HepG2 (cell line): Measurements from ENCODE around the gene GDAP2. TPM values are rescaled to one million over a fixed set of nuclear protein-coding genes. Genes with fewer than 3 reads are reported as not detected.

Experiments used
- ATAC-seq: fragments of 200-7000 bp; cut with Tn5 transposase; 3 replicates; pipeline ENCODE4 v1.9.1; 2020; ENCODE audit warnings: mild to moderate bottlenecking, moderate library complexity
- BruUV-seq: library from RNA; stranded (reverse); fragments of 400-500 nt; replicated peaks from 2 replicates; lab custom pipeline; 2021; lab: Mats Ljungman, UMichigan
- CTCF ChIA-PET: fragments of 300-600 bp; formaldehyde crosslinking; extraction: SDS; loops from one replicate; lab custom pipeline; 2021; ENCODE audit warnings: low total read pairs, inconsistent platforms, low intra/inter-chr PET ratio; lab: Yijun Ruan, JAX
- POLR2A ChIA-PET: fragments of 350-600 bp; sonication (Branson Sonifier 250); formaldehyde crosslinking; loops from one replicate; lab custom pipeline; 2020; ENCODE audit warnings: antibody characterized with exemption, inconsistent platforms; lab: Yijun Ruan, JAX
- DNase-seq: peaks from one replicate; pipeline ENCODE4 v3.0.0-alpha.2; 2015; ENCODE audit warnings: low spot score
- FAIRE-seq: peaks from 3 replicates; lab custom pipeline; 2011; peaks lifted over from hg19 to GRCh38; lab: Jason Lieb, UNC
- H2AFZ ChIP-seq: one replicate; pipeline ENCODE4 v1.6.1; 2011; ENCODE audit warnings: low read length, inconsistent platforms
- H3K27ac ChIP-seq: fragments of 300-600 bp; 3 replicates; pipeline ENCODE4 v1.8.0; 2011; ENCODE audit warnings: mixed run types, mild to moderate bottlenecking, mixed read lengths, low read length, inconsistent platforms; ENCODE audit not compliant: insufficient read depth; ENCODE audit errors: extremely low read length
- H3K27me3 ChIP-seq, 2 experiments: fragments of 200-600 bp in 1 of 2; 2 replicates in 1 of 2; 3 replicates in 1 of 2; pipeline versions ENCODE4 v1.6.0 to v1.8.0; 2011; ENCODE audit warnings: low read length in 2 of 2, mild to moderate bottlenecking in 2 of 2, moderate library complexity in 2 of 2, inconsistent platforms in 1 of 2; ENCODE audit not compliant: insufficient read depth in 2 of 2, control insufficient read depth in 1 of 2
- H3K36me3 ChIP-seq, 2 experiments: fragments of 200-600 bp in 1 of 2; replicated peaks in 1 of 2; 2 replicates in 1 of 2; 3 replicates in 1 of 2; pipeline versions ENCODE4 v1.5.1 to v1.8.0; 2011; ENCODE audit warnings: low read length in 2 of 2, inconsistent platforms in 1 of 2; ENCODE audit not compliant: insufficient read depth in 2 of 2, control insufficient read depth in 1 of 2
- H3K4me1 ChIP-seq: 2 replicates; pipeline ENCODE4 v1.5.1; 2012; ENCODE audit warnings: low read length, inconsistent platforms; ENCODE audit not compliant: insufficient read depth
- H3K4me2 ChIP-seq: 2 replicates; pipeline ENCODE4 v1.6.0; 2011; ENCODE audit warnings: low read depth, low read length, inconsistent platforms
- H3K4me3 ChIP-seq, 3 experiments: fragments of 200-600 bp in 1 of 3; sonication (generic), shearing (Covaris generic) in 1 of 3; replicated peaks in 1 of 3; 2 replicates each; pipeline ENCODE4 v1.5.1; 2011 to 2016; ENCODE audit warnings: low read length in 3 of 3, inconsistent platforms in 2 of 3, low read depth in 2 of 3, mild to moderate bottlenecking in 2 of 3, control low read depth in 1 of 3, mixed read lengths in 1 of 3; ENCODE audit not compliant: insufficient read depth in 1 of 3
- H3K79me2 ChIP-seq: one replicate; pipeline ENCODE4 v1.6.1; 2011; ENCODE audit warnings: low read length, inconsistent platforms; ENCODE audit not compliant: insufficient read depth
- H3K9ac ChIP-seq: 2 replicates; pipeline ENCODE4 v1.6.0; 2011; ENCODE audit warnings: mild to moderate bottlenecking, low read depth, low read length, inconsistent platforms; ENCODE audit not compliant: insufficient read depth
- H3K9me3 ChIP-seq: 2 replicates; pipeline ENCODE4 v1.5.1; 2012; ENCODE audit warnings: mild to moderate bottlenecking, low read length
- H4K20me1 ChIP-seq: 2 replicates; pipeline ENCODE4 v1.6.0; 2011; ENCODE audit warnings: inconsistent platforms, mild to moderate bottlenecking, low read length, moderate library complexity; ENCODE audit not compliant: insufficient read depth
- CREM ChIP-seq, 2 experiments: sonication (generic) in 1 of 2; formaldehyde crosslinking in 1 of 2; IDR thresholded peaks; 2 replicates each; pipeline versions ENCODE4 v1.4.0 to v1.6.1; 2016 to 2020; ENCODE audit warnings: antibody characterized with exemption in 1 of 2, mild to moderate bottlenecking in 1 of 2, missing genetic modification reagents in 1 of 2
- FOXC1 ChIP-seq: sonication (generic); formaldehyde crosslinking; IDR thresholded peaks from 2 replicates; pipeline ENCODE4 v1.8.0; 2022; ENCODE audit warnings: mild to moderate bottlenecking, missing genetic modification reagents, borderline replicate concordance
- HOXA3 ChIP-seq: sonication (generic); formaldehyde crosslinking; IDR thresholded peaks from 2 replicates; pipeline ENCODE4 v1.5.0; 2020; ENCODE audit warnings: missing genetic modification reagents
- KDM5A ChIP-seq: fragments of 200-600 bp; sonication (generic); IDR thresholded peaks from 2 replicates; pipeline ENCODE4 v1.7.0; 2018; ENCODE audit warnings: antibody characterized with exemption, mild to moderate bottlenecking, low read length, borderline replicate concordance
- NBN ChIP-seq: fragments of 450-650 bp; conservative IDR thresholded peaks from 2 replicates; pipeline ENCODE4 v1.6.1; 2017
- PCBP1 ChIP-seq: fragments of 200-400 bp; formaldehyde crosslinking; IDR thresholded peaks from 2 replicates; pipeline ENCODE4 v1.6.1; 2017; ENCODE audit warnings: mild to moderate bottlenecking, low read depth, low read length, borderline replicate concordance
- PPARG ChIP-seq: conservative IDR thresholded peaks from 2 replicates; pipeline ENCODE4 v1.6.1; 2016; ENCODE audit warnings: missing biosample characterization, missing genetic modification reagents
- RXRB ChIP-seq: IDR thresholded peaks from 2 replicates; pipeline ENCODE4 v1.6.1; 2016; ENCODE audit warnings: borderline replicate concordance, missing genetic modification reagents, missing compliant biosample characterization
- SMAD9 ChIP-seq: sonication (generic); formaldehyde crosslinking; IDR thresholded peaks from 2 replicates; pipeline ENCODE4 v1.5.1; 2020; ENCODE audit warnings: mild to moderate bottlenecking, missing genetic modification reagents
- SMC3 ChIP-seq: IDR thresholded peaks from 2 replicates; pipeline ENCODE4 v1.6.1; 2011; ENCODE audit warnings: low read length, improper control_type of control experiment
- STAG1 ChIP-seq: sonication (generic); formaldehyde crosslinking; IDR thresholded peaks from 2 replicates; pipeline ENCODE4 v1.4.0; 2020; ENCODE audit warnings: missing genetic modification reagents
- ZFY ChIP-seq: sonication (generic); formaldehyde crosslinking; IDR thresholded peaks from 2 replicates; pipeline ENCODE4 v1.4.0; 2020; ENCODE audit warnings: missing genetic modification reagents
- WGBS: methylation state at CpG from one replicate; pipeline ENCODE4 v1.1.6; 2017; ENCODE audit warnings: low lambda C conversion rate; 5-methylcytosine and 5-hydroxymethylcytosine counted together
- in situ Hi-C: cut with HindIII; loops from 2 replicates; pipeline ENCODE4 v1.10.0; 2017; ENCODE audit warnings: low pct_unique_long_range_greater_than_20kb; ENCODE audit not compliant: extremely low pct_ligation_motif_present
- intact Hi-C: fragments of 100-400 bp; cut with micrococcal nuclease; formaldehyde crosslinking; loops from one replicate; pipeline ENCODE4 v1.10.0; 2022; ENCODE audit not compliant: unreplicated experiment
- polyA plus RNA-seq, 8 experiments: library from polyadenylated mRNA; depleted of rRNA in 3 of 8; stranded (reverse) in 7 of 8; unstranded in 1 of 8; fragments of >200 nt; fragmentation: Illumina TruSeq in 4 of 8; extraction: Trizol in 4 of 8; gene quantifications; 2 replicates each; pipeline versions ENCODE4 v1.2.1 to v1.2.3, GENCODE V29; 2011 to 2016; ENCODE audit warnings: low read depth in 4 of 8, missing spikeins in 1 of 8, mixed read lengths in 1 of 8; ENCODE audit not compliant: insufficient read depth in 1 of 8
- total RNA-seq, 5 experiments: library from RNA; depleted of rRNA; stranded (reverse); fragments of >200 nt; fragmentation: Illumina TruSeq; extraction: Trizol; gene quantifications; 2 replicates each; pipeline ENCODE4 v1.2.3, GENCODE V29; 2016; ENCODE audit warnings: low read depth in 1 of 5
- TF ChIP-seq, protein P1 (sequence below), 2 experiments: sonication (generic) in 1 of 2; formaldehyde crosslinking in 1 of 2; IDR thresholded peaks; 2 replicates each; pipeline versions ENCODE4 v1.4.0 to v1.6.1; 2018 to 2020; ENCODE audit warnings: missing genetic modification reagents in 2 of 2, borderline replicate concordance in 1 of 2, low read depth in 1 of 2, mild to moderate bottlenecking in 1 of 2, missing biosample characterization in 1 of 2
- TF ChIP-seq, protein P2 (sequence below): sonication (generic); formaldehyde crosslinking; IDR thresholded peaks from 2 replicates; pipeline ENCODE4 v1.5.1; 2020; ENCODE audit warnings: mild to moderate bottlenecking, missing genetic modification reagents, moderate library complexity

GDAP2 gene
- total and polyA plus RNA-seq, 2 of the 13 experiments (the other 11 are each of a cell fraction or from before 2014, with no cell fraction given), result 11.4 to 23.2 TPM

DNA sequence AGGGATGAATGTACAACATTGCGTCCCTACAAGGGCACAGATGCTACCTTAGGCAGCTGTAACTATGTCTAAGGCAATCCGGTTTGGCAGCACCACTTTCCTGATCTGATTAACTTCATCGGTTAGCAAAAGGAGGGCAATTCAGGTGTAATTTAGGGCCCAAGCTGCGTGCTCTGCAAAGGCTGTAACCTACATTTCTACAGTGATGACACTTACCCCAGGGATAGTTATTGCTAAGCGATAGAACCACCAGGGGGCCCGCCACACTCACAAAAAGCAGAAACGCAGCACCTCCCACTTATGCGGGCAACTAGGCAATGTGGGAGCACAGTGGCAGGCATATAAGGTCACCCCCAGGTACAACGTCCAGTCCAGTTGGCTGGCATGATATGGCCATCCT, 113.5 kb downstream of the GDAP2 start (continued):
- TF ChIP-seq, protein P1, sequence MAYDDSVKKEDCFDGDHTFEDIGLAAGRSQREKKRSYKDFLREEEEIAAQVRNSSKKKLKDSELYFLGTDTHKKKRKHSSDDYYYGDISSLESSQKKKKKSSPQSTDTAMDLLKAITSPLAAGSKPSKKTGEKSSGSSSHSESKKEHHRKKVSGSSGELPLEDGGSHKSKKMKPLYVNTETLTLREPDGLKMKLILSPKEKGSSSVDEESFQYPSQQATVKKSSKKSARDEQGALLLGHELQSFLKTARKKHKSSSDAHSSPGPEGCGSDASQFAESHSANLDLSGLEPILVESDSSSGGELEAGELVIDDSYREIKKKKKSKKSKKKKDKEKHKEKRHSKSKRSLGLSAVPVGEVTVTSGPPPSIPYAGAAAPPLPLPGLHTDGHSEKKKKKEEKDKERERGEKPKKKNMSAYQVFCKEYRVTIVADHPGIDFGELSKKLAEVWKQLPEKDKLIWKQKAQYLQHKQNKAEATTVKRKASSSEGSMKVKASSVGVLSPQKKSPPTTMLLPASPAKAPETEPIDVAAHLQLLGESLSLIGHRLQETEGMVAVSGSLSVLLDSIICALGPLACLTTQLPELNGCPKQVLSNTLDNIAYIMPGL (CRISPR knock-in tag; IDR thresholded peaks at IDR 0.05; ENCODE audit: borderline replicate concordance in 1 of 2, low read depth in 1 of 2), result peak in 1 of 2 experiments; percentile 42; a peak in 1 of 4 replicates
- TF ChIP-seq SMAD9 (CRISPR knock-in tag), result no peak
- 0 out of 2 replicates have a peak, but pooled peaks have one; percentile 33 for TF ChIP-seq FOXC1 (CRISPR knock-in tag)
- no peak for TF ChIP-seq CREM (IDR thresholded peaks at IDR 0.05)
- no peak for TF ChIP-seq CREM (CRISPR knock-in tag; IDR thresholded peaks at IDR 0.05)
- TF ChIP-seq STAG1 (CRISPR knock-in tag), result peak; percentile 84
- no peak for TF ChIP-seq NBN
- TF ChIP-seq SMC3, result peak; percentile 70

DNA sequence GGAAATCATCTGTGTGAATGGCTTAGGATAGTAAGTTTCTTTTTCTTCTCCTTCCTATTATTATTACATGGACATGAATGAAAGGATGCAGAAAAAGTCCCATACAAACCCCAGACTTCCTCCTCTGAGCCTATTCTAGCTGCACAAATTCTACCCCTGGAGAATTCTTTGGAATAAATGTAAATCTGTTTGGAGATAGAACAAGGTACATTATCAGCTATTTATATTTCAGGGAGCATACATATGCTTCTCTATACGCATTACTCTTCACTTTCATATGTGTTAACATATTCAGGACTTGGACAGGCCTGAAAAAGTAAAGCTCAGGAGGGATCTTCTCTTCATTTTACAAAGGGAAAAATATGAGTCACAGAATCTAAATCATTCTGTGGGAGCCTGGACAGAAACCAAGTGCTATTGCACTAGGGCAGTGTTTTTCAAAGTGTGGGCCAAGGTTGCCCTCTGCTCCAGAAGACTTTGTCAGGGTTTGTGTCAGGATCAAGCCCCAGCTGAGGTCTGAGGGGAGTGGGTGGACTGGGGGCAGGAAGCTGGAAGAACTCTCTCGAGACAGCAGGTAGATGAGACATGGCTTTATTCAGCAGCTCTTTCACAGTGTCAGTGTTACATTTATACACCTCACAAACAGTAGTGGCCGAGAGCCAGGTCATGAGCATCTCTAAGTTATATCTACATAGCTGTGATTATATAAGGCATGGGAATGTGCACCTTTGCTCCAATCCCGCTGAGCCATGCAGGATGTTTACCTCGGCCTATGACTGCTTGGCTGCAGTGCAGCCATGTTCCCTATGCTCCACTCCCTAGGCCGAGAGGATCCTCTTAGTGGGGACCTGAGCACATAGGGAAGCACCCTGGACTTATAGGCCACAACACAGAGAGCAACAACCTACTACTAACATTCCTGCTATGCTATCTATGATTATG, 114.3 kb downstream of the GDAP2 start:
- Histone ChIP-seq H3K4me1 (peaks cover 34% of the 10 kb centered on the region), H4K20me1 (no peaks in the 10 kb centered on the region), H3K4me2 (peak overlapping the region; percentile 64), H3K9me3 (no peaks in the 10 kb centered on the region), H3K4me3 (no peak overlapping the region; a peak in 1 of 6 replicates), H2AFZ (peak overlapping the region; percentile 83), H3K27ac (no peak overlapping the region), H3K36me3 (no peaks in the 10 kb centered on the region), H3K79me2 (no peaks in the 10 kb centered on the region), H3K27me3 (no peaks in the 10 kb centered on the region), H3K9ac (no peak overlapping the region)
- WGBS, result 32% methylated on average over 1 of the region's 6 CpGs
- ATAC-seq, result peak; percentile 62
- FAIRE-seq, result no peak
- intact Hi-C loops (no loop called here), in situ Hi-C loops (loop anchor here (5.0 kb wide), 1 partner anchor 82 kb away; no protein-coding TSS in a partner anchor)
- no peak for DNase-seq
- 0 out of 2 replicates have a peak, but pooled peaks have one; percentile 31 for TF ChIP-seq PPARG (CRISPR knock-in tag)
- TF ChIP-seq, protein P2, sequence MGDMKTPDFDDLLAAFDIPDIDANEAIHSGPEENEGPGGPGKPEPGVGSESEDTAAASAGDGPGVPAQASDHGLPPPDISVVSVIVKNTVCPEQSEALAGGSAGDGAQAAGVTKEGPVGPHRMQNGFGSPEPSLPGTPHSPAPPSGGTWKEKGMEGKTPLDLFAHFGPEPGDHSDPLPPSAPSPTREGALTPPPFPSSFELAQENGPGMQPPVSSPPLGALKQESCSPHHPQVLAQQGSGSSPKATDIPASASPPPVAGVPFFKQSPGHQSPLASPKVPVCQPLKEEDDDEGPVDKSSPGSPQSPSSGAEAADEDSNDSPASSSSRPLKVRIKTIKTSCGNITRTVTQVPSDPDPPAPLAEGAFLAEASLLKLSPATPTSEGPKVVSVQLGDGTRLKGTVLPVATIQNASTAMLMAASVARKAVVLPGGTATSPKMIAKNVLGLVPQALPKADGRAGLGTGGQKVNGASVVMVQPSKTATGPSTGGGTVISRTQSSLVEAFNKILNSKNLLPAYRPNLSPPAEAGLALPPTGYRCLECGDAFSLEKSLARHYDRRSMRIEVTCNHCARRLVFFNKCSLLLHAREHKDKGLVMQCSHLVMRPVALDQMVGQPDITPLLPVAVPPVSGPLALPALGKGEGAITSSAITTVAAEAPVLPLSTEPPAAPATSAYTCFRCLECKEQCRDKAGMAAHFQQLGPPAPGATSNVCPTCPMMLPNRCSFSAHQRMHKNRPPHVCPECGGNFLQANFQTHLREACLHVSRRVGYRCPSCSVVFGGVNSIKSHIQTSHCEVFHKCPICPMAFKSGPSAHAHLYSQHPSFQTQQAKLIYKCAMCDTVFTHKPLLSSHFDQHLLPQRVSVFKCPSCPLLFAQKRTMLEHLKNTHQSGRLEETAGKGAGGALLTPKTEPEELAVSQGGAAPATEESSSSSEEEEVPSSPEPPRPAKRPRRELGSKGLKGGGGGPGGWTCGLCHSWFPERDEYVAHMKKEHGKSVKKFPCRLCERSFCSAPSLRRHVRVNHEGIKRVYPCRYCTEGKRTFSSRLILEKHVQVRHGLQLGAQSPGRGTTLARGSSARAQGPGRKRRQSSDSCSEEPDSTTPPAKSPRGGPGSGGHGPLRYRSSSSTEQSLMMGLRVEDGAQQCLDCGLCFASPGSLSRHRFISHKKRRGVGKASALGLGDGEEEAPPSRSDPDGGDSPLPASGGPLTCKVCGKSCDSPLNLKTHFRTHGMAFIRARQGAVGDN, result peak; percentile 18; the same call in 1 of the 2 replicates
- 0 out of 2 replicates have a peak, but pooled peaks have one; percentile 11 for TF ChIP-seq ZFY (CRISPR knock-in tag)
- TF ChIP-seq KDM5A, result no peak
- TF ChIP-seq RXRB, result 0 out of 2 replicates have a peak, but pooled peaks have one; percentile 16
- TF ChIP-seq HOXA3, result 0 out of 2 replicates have a peak, but pooled peaks have one; percentile 10
- no peak for TF ChIP-seq PCBP1
- ChIA-PET POLR2A (no interaction called here), CTCF (interaction anchor here (4.7 kb wide), 1 partner anchor 80 kb away, joined by 38 read pairs; no protein-coding TSS in a partner anchor)
- BruUV-seq, result no TSS peak
